ENCODE measurements around the gene CADM1.
"Not testable (repeated sequence)": the region's sequence is repeated elsewhere in the genome, so short reads cannot be mapped to it uniquely, and the experiment has no call there.

The CADM1 gene

DNA sequence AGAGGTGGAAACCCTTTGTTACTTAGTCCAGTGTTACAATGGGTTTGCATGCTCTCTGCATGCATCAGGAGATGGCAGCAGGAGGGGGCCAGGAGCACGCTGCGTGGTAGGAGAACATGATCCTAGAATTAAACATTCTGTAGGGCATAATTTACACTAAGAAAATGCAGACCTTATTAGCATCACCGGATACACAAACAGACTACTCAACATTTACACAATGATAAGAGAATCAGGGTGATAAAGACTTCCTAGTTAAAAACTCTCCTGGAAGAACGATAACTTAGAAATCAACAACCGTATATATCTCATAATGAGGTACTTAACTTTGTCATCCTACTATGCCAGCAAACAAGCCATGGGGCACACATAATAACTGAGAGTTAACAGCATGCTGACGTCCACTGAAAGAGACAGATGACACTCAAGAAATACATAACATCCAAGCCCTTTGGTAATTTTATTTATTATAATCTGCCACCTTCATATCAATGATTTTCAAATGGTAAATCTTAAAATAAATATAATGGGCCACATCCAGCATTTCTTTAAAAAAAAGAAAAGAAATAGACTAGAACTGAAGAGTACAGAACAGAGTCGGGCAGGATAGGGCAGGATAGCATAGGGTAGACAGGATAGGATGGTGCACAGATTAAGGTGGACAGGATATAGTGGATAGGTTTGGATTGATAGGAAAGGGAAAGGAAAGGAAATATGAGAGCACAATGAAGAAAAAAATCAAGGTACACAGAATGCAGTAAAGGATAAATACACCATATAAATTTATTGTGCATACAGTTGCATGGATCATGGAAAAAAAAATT, 27.5 kb downstream of the CADM1 start:
- DNase-seq, result no peak

GRCh38 chr11:115475564-115475963, 28.7 kb downstream of the CADM1 start:
- DNase-seq, result no peak

- DNase-seq, result not testable (repeated sequence)
Observed at GRCh38 chr11:115474306-115474705, 29.9 kb downstream of the CADM1 start.

GRCh38 chr11:115473167-115473566, 31.0 kb downstream of the CADM1 start:
- no peak for DNase-seq

GRCh38 chr11:115471367-115471766, 32.8 kb downstream of the CADM1 start:
- no peak for DNase-seq

GRCh38 chr11:115470928-115471327, 33.3 kb downstream of the CADM1 start:
- DNase-seq, result no peak

DNA sequence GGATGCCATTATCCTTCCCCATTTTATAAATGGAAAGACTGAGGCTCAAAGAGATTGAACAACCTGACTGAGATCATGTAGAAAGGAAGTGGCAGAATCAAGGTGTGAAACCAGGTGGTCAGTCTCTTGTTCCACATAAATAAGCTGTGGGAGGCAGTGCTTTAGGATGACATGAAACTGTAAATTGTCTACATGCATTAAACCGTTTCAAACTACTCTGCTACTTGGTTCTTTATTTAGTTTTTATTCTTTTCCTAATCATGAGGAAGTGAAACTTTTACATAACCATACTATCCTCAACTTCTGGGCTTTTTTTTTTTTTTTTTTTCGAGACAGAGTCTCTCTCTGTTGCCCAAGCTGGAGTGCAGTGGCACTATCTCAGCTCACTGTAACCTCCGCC, 34.9 kb downstream of the CADM1 start:
- DNase-seq, result no peak

DNA sequence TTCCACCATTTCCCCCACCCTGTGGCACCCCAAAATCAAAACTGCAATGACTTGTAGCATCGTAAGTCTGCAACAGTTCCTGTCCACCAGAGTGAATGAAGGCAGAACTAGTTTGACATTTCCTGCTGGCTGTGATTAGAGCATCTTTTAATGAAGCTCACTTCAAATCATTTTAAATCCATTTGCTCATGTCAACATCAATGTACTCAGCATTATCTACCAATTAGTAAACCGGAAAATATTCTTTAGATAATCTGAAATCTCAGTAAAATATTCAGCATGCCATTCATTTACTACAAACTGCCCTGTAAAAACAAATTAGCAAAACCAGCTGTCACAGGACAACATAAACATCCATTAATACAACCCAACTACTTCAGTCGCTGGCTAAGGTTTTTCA, 38.1 kb downstream of the CADM1 start:
- no peak for DNase-seq

DNA sequence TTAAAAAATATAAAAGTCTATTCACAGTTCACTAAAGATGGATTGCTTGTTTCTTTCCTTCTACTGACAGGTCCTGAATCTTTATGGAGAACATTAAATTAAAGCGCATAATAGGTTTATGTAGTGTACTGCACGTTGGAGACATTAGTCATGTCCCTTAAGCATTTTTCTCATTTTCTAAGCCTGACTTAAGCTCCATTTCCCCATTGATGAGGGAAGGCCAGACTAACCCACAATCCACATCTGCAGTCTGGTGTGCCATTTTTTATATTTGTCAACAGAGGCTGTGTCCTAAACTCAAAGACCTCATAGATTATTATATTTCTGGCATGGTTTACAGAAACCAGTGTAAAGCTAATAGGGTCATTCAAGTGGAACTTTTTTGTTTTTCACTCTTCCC, 39.9 kb downstream of the CADM1 start:
- DNase-seq, result no peak

GRCh38 chr11:115463606-115464005, 40.6 kb downstream of the CADM1 start:
- DNase-seq, result no peak

DNA sequence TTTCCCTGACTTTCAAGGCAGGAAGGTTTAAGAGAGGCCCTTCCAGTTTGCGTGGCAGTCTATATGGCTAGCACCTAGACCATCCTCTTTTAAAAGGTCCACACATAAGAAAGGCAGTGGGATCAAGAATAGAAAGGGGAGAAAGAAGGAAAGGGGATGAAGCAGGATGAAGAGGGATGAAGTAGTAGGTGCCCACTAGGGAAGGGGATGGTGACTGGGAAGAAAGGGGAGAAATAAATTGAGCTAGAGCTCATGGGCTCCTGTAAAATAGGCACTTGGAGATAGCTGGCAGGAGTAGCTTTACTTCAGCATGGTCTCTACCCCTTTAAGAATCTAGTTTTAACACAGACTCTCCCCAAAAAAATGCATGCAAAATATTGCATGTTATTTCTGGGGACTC, 41.5 kb downstream of the CADM1 start:
- no peak for DNase-seq

GRCh38 chr11:115462004-115462541, 42.1 kb downstream of the CADM1 start:
- no peak for DNase-seq

DNA sequence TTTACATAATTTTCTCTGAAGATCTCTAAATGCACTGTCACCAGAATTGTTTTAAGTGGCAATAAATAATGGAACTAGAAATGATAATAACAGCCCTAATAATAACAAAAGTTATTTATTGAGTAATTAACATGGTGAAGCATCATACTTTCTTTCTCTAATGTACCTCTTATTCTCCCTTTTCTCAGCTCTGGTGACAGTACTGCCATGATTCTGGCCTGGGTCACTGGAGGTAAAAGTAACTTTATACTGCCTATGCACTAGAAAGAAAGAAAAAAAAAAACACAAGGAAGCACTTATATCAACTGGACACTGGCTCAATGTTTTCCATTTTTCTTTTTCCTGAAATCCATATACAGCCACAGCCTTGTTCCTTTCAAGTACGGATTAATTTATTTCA, 43.7 kb downstream of the CADM1 start:
- DNase-seq, result no peak

DNA sequence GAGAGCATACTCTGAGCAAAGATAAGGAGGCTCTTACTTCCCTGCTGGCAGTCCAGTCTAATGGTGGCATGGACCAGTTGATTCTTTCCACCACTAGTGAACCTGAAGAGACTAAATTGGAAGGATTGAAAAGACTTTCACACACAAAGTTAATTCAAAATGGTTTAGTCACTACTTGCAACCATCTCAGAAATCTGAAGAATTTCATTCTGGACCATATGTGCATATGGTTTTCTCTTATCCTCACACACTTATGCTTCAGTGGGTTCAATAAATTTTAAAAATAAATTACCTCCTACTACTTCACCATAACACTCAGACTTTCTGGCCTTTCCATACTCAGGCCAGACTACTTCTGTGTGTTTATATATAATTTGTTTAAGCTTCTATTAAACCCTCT, 44.7 kb downstream of the CADM1 start:
- DNase-seq, result no peak

DNA sequence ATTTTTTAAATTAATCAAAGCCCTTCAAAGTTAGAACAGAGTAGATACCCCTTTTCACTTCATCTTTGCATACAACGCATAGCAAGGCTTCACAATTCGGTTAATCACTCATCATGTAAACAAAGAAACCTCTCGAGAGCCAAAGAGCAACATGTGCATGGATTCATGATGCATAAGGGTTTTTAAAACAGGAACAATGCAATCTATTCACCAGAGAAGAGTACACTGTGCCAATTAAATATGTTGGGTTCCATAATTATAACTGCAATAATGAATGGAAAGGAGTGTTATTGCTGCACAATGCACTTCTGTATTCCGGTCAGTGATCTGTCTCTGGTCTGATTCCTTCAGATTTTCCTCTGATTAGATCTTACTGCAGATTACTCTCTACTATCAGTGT, 45.3 kb downstream of the CADM1 start:
- DNase-seq, result no peak

DNA sequence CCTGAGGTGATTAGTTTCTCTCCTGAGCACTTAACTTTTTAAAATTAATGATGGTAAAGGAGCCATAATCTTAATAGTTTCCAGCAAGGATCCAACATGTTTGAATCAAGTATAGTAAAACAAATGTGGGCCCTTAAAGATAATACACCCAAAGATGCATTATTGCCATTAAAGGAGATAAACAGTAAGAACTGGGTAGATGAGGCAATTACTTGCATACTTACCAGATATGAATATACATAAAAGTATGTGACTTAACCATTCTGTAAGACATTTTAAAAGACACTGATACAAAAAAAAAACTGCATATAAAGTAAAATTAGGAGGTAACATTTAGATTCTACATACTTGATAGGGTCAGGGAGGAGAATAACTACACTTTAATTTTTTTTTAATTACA, 48.2 kb downstream of the CADM1 start:
- DNase-seq, result no peak

- no peak for DNase-seq
Observed at GRCh38 chr11:115455613-115456012, 48.6 kb downstream of the CADM1 start.

GRCh38 chr11:115454525-115454924, 49.7 kb downstream of the CADM1 start:
- no peak for DNase-seq

DNA sequence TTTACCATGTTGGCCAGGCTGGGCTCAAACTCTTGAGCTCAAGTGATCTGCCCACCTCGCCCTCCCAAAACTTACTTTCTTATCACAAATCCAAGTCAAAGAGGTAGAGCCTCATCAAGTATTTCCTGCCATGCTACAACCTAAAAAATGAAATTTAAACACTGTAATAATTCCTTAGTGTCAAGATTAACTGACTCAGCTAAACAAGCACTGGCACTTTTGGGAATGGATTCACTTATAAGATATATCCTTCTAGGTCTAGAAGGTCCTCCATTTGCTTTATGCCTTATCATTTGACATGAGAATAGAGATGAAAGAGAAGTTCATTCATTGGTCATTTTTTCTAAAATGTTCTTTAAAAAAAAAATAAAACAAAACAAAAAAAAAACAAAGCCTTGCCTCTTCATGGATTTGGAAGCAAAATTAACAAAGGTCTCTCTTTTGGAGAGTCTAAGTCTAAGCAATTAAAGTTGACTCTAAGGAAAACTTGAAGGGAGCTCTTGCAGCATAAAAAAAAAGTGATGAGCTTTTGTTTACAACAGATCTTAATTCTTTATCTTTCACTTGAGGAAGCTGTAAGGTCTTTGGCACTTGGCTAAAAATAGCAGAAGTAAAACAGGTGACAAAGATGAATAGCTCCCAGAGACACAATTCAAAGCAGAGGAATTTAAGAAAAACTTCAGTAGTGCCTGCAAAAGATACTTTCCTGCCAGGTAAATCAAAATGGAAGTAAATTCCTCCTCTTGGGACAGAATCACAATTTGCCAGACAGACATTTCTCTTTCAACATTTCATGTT, 50.3 kb downstream of the CADM1 start:
- no peak for DNase-seq

GRCh38 chr11:115452241-115452640, 52.0 kb downstream of the CADM1 start:
- no peak for DNase-seq

GRCh38 chr11:115450519-115450918, 53.7 kb downstream of the CADM1 start:
- DNase-seq, result no peak

DNA sequence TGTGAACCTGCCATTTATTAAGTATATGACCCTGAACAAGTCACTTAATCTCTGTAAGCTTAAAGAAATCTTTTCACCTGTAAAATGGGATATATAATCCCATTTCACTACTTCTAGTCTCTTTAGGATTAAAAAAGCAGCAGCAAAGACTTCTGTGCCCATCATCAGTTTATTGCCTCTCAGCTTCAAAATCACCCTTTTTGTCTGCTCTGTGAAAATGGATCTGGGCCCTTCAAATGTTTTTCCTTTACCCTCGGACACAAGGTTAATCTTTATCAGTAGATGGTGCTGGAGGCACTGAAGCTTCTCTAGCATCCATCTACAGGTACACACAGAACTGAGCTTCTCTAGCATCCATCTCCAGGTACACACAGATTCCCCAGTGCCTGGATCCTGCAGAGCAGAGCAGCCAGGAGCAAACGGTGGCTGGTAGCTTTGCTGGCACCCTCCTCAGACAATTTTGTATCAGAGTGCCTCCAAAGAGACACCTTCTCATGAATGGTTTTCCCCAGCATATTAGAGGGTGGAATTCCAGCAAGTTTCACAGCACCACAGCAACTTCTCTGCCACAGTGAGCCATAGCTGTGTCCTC, 56.8 kb downstream of the CADM1 start:
- DNase-seq, result no peak

- no peak for DNase-seq
Observed at GRCh38 chr11:115446214-115446613, 58.0 kb downstream of the CADM1 start.

DNA sequence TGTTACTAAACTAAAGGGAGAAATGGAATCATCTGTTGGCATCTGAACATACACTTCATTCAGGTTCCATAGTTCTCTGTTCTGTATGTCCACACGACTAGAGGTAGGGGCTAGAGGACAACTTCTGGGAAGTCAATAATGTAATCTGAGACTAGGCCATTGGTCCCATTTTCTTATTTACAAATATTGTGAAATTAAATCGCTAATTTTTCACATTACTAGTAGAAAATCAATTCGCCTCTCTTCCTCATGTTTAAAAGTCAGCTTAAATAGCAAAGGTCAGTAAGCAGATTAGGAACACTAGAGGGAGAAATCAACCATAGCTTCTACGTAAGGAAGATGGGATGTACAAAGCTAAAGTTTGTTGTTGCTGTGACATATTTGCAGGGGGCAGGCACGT, 59.7 kb downstream of the CADM1 start:
- DNase-seq, result no peak

Measured in stimulated activated CD4-positive, alpha-beta T cell treated with anti-CD3 and anti-CD28 coated beads, Interleukin-4, amount 100 ng/mL, for 1 hour (primary cell).